Activated CD8-positive, alpha-beta memory T cell treated with anti-CD3 and anti-CD28 coated beads for 36 hours (primary cell): ENCODE data around the gene ADAM15. TPM values are rescaled to one million over a fixed set of nuclear protein-coding genes. Genes with fewer than 3 reads are reported as not detected.

Experiments used
- CTCF ChIA-PET: fragments of 350-600 bp; sonication (Branson Sonifier 250); formaldehyde crosslinking; loops from one replicate; lab custom pipeline; 2021; ENCODE audit warnings: antibody characterized with exemption; lab: Charles Lee
- POLR2A ChIA-PET: fragments of 350-600 bp; sonication (Branson Sonifier 250); formaldehyde crosslinking; loops from one replicate; lab custom pipeline; 2021; ENCODE audit warnings: antibody characterized with exemption; lab: Charles Lee
- total RNA-seq, 2 experiments: library from RNA; stranded (reverse); gene quantifications; one replicate each; pipeline ENCODE4 v1.2.3, GENCODE V29; 2021

ADAM15 gene
- total RNA-seq, 2 experiments from 2014 or later = 38.5 to 44.6 TPM

- CTCF ChIA-PET = interaction anchor here (1.1 to 1.5 kb wide), 3 partner anchors 8 to 76 kb away, joined by 3 to 8 read pairs (median 6); no protein-coding TSS in a partner anchor
- POLR2A ChIA-PET = no interaction called here
Measured at GRCh38 chr1:155009742-155010141, 41.4 kb upstream of the ADAM15 start.

- POLR2A ChIA-PET = interaction anchor here (0.6 kb wide), 1 partner anchor 87 kb away, joined by 5 read pairs; no protein-coding TSS in a partner anchor
- CTCF ChIA-PET = interaction anchor here (1.1 to 1.5 kb wide), 3 partner anchors 9 to 75 kb away, joined by 3 to 8 read pairs (median 6); no protein-coding TSS in a partner anchor
Measured at GRCh38 chr1:155010211-155010918, 40.8 kb upstream of the ADAM15 start.

- POLR2A ChIA-PET = no interaction called here
- CTCF ChIA-PET = interaction anchor here (0.6 to 1.5 kb wide), 4 partner anchors 10 to 789 kb away, joined by 3 to 8 read pairs (median 4); no protein-coding TSS in a partner anchor
Measured at GRCh38 chr1:155011004-155011416, 40.1 kb upstream of the ADAM15 start.

- ChIA-PET POLR2A (interaction anchor here (0.6 kb wide), 1 partner anchor 27 kb away, joined by 10 read pairs; no protein-coding TSS in a partner anchor), CTCF (interaction anchor here (0.6 to 7.7 kb wide), 2 partner anchors 11 to 789 kb away, joined by 3 to 115 read pairs; partner anchors contain the start of gene ZBTB7B)
Measured at GRCh38 chr1:155011437-155012025, 39.6 kb upstream of the ADAM15 start.

- ChIA-PET CTCF (interaction anchor here (1.1 to 7.7 kb wide), 2 partner anchors 12 to 73 kb away, joined by 4 to 115 read pairs; partner anchors contain the start of gene ZBTB7B), POLR2A (interaction anchor here (0.6 kb wide), 1 partner anchor 27 kb away, joined by 10 read pairs; no protein-coding TSS in a partner anchor)
Measured at GRCh38 chr1:155012026-155012546, 39.0 kb upstream of the ADAM15 start.

GRCh38 chr1:155012776-155013602 is 38.1 kb upstream of the ADAM15 start:
- CTCF ChIA-PET = interaction anchor here (0.7 to 7.7 kb wide), 3 partner anchors 13 to 112 kb away, joined by 3 to 115 read pairs (median 4); partner anchors contain the start of gene ZBTB7B
- POLR2A ChIA-PET = no interaction called here

GRCh38 chr1:155013632-155014031 is 37.5 kb upstream of the ADAM15 start:
- POLR2A ChIA-PET = no interaction called here

GRCh38 chr1:155014709-155015508 is 36.2 kb upstream of the ADAM15 start:
- POLR2A ChIA-PET = interaction anchor here (0.6 kb wide), 2 partner anchors 47 to 294 kb away, joined by 3 to 8 read pairs; no protein-coding TSS in a partner anchor
- CTCF ChIA-PET = interaction anchor here (0.7 to 7.7 kb wide), 4 partner anchors 9 to 71 kb away, joined by 3 to 115 read pairs (median 7); partner anchors contain the start of gene ZBTB7B

More at GRCh38 chr1:155013632-155014031, 37.5 kb upstream of the ADAM15 start:
- CTCF ChIA-PET = interaction anchor here (7.7 kb wide), 1 partner anchor 13 kb away, joined by 115 read pairs; the partner anchor contains the start of gene ZBTB7B

- ChIA-PET CTCF (interaction anchor here (0.7 to 7.7 kb wide), 9 partner anchors 9 to 292 kb away, joined by 3 to 115 read pairs (median 11); partner anchors contain the start of genes ADAM15, EFNA4, PBXIP1 and PYGO2), POLR2A (interaction anchor here (0.6 kb wide), 1 partner anchor 294 kb away, joined by 3 read pairs; no protein-coding TSS in a partner anchor)
Measured at GRCh38 chr1:155015527-155016230, 35.4 kb upstream of the ADAM15 start.

- ChIA-PET CTCF (interaction anchor here (1.2 to 7.7 kb wide), 16 partner anchors 8 to 292 kb away, joined by 3 to 115 read pairs (median 8); partner anchors contain the start of genes ADAM15, EFNA4, FLAD1 and PBXIP1), POLR2A (interaction anchor here (1.5 to 1.6 kb wide), 2 partner anchors 10 to 17 kb away, joined by 3 to 8 read pairs; no protein-coding TSS in a partner anchor)
Measured at GRCh38 chr1:155016231-155016831, 34.8 kb upstream of the ADAM15 start.

GRCh38 chr1:155017041-155017945 is 33.8 kb upstream of the ADAM15 start:
- CTCF ChIA-PET = interaction anchor here (0.6 to 7.7 kb wide), 31 partner anchors 9 to 409 kb away, joined by 3 to 115 read pairs (median 6); partner anchors contain the start of genes ADAM15, ADAR, CKS1B and EFNA4
- POLR2A ChIA-PET = interaction anchor here (0.9 to 1.6 kb wide), 4 partner anchors 10 to 34 kb away, joined by 3 to 8 read pairs (median 4); partner anchors contain the start of genes ADAM15 and LENEP

GRCh38 chr1:155017946-155018316 is 33.2 kb upstream of the ADAM15 start:
- CTCF ChIA-PET = interaction anchor here (0.6 to 7.7 kb wide), 30 partner anchors 10 to 410 kb away, joined by 3 to 115 read pairs (median 6); partner anchors contain the start of genes ADAM15, ADAR, CKS1B and EFNA4
- POLR2A ChIA-PET = interaction anchor here (0.9 to 1.5 kb wide), 3 partner anchors 19 to 33 kb away, joined by 4 to 8 read pairs (median 4); partner anchors contain the start of genes ADAM15 and LENEP

GRCh38 chr1:155018617-155019348 is 32.3 kb upstream of the ADAM15 start:
- CTCF ChIA-PET = interaction anchor here (0.8 to 7.7 kb wide), 9 partner anchors 17 to 59 kb away, joined by 3 to 115 read pairs (median 6); partner anchors contain the start of genes CKS1B, LENEP and ZBTB7B

More at GRCh38 chr1:155018617-155019348, 32.3 kb upstream of the ADAM15 start:
- POLR2A ChIA-PET = no interaction called here
